ENCODE measurements around the gene PDE8B. TPM values are rescaled to one million over a fixed set of nuclear protein-coding genes. Genes with fewer than 3 reads are reported as not detected.

The PDE8B gene
- total RNA-seq, 4 donors from 2014 or later, result 0.16 to 1.3 (median 0.71) TPM; not detected in 1

GRCh38 chr5:77167695-77168121 lies 42.8 kb upstream of the PDE8B start:
- Histone ChIP-seq H3K4me3 (peak overlapping the region in 1 of 4 donors; percentile 30), H3K4me1 (peaks cover 16 to 22% of the 10 kb centered on the region in 2 donors), H3K36me3 (no peaks in the 10 kb centered on the region), H3K27ac (peak overlapping the region in 3 of 4 donors; percentile 16 to 70 (median 53)), H3K27me3 (no peaks in the 10 kb centered on the region), H3K9me3 (no peaks in the 10 kb centered on the region)
- in situ Hi-C loops (cut with MboI; ENCODE audit: low sequenced_read_pairs in 4 of 4), result no loop called here
- intact Hi-C loops (cut with DNase I; ENCODE audit: low total_unique reads), result no loop called here
- TF ChIP-seq POLR2A (IDR thresholded peaks at IDR 0.05) (no peak), CTCF (IDR thresholded peaks at IDR 0.05 in 4 of 5, conservative IDR thresholded peaks at IDR 0.05 in 1 of 5) (no peak)
- ATAC-seq, result peak; percentile 48 to 63
- DNase-seq, result no peak

GRCh38 chr5:77168161-77168878 lies 42.2 kb upstream of the PDE8B start:
- no peaks in the 10 kb centered on the region for H3K27me3 ChIP-seq
- ATAC-seq (peak; percentile 60 to 70), DNase-seq (peak; percentile 16 to 47)
- H3K36me3 ChIP-seq, result no peaks in the 10 kb centered on the region
- in situ Hi-C loops (cut with MboI; ENCODE audit: low sequenced_read_pairs in 4 of 4) (no loop called here), intact Hi-C loops (cut with DNase I; ENCODE audit: low total_unique reads) (no loop called here)
- TF ChIP-seq POLR2A (IDR thresholded peaks at IDR 0.05), result no peak
- TF ChIP-seq CTCF (IDR thresholded peaks at IDR 0.05 in 4 of 5, conservative IDR thresholded peaks at IDR 0.05 in 1 of 5), result no peak
- no peaks in the 10 kb centered on the region for H3K9me3 ChIP-seq
- peaks cover 16 to 22% of the 10 kb centered on the region in 2 donors for H3K4me1 ChIP-seq
- H3K4me3 ChIP-seq, result peak overlapping the region in 1 of 4 donors; percentile 30
- peak overlapping the region in 3 of 4 donors; percentile 16 to 70 (median 53) for H3K27ac ChIP-seq

GRCh38 chr5:77168879-77169244 lies 41.6 kb upstream of the PDE8B start:
- DNase-seq, result peak in 1 of 2 donors; percentile 21
- no peak for TF ChIP-seq POLR2A (IDR thresholded peaks at IDR 0.05)
- no peak for TF ChIP-seq CTCF (IDR thresholded peaks at IDR 0.05 in 4 of 5, conservative IDR thresholded peaks at IDR 0.05 in 1 of 5)
- no peak overlapping the region for H3K4me3 ChIP-seq
- in situ Hi-C loops (cut with MboI; ENCODE audit: low sequenced_read_pairs in 4 of 4) (no loop called here), intact Hi-C loops (cut with DNase I; ENCODE audit: low total_unique reads) (no loop called here)
- peaks cover 16 to 22% of the 10 kb centered on the region in 2 donors for H3K4me1 ChIP-seq
- no peaks in the 10 kb centered on the region for H3K36me3 ChIP-seq
- no peak overlapping the region for H3K27ac ChIP-seq
- no peaks in the 10 kb centered on the region for H3K9me3 ChIP-seq
- no peaks in the 10 kb centered on the region for H3K27me3 ChIP-seq
- ATAC-seq, result no peak

DNA sequence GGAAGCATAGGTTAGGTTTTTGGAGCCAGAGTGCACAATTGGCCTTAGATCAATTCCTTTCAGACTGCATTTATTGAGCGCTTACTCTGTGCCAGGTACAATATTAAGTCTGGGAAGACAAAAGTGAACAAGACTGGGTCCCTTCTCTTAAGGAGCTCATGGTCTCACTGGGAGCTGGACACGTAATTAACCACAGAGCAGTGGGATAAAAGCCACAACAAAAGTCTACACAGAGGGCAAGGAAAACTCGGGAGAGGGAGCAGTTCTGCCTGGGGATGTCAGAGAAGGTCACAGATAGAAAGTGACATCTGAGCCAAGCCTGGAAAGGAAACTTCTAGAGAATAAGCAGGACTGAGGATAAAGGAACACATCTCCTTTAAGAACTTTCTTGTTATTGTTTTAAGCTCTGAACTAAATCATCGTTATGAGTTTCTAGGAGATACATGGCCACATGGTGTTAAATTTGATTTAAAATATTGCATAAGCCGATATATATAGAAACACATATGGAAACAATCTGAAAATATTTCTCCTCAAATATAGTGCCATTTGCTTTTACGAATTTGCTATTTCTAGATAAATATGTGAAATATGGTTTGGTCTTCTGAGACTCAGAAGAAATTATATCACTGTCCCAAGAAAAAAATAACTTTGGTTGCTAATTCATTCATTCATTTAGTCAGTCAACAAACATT lies 40.1 kb upstream of the PDE8B start:
- no peak for DNase-seq
- H3K4me3 ChIP-seq, result no peak overlapping the region

More for the DNA sequence above, 40.1 kb upstream of the PDE8B start:
- no peak for ATAC-seq
- intact Hi-C loops (cut with DNase I; ENCODE audit: low total_unique reads), result no loop called here
- Histone ChIP-seq H3K36me3 (no peaks in the 10 kb centered on the region), H3K27ac (no peak overlapping the region), H3K4me1 (peaks cover 16 to 22% of the 10 kb centered on the region in 2 donors), H3K9me3 (no peaks in the 10 kb centered on the region), H3K27me3 (no peaks in the 10 kb centered on the region)
- TF ChIP-seq CTCF (IDR thresholded peaks at IDR 0.05 in 4 of 5, conservative IDR thresholded peaks at IDR 0.05 in 1 of 5) (no peak), POLR2A (IDR thresholded peaks at IDR 0.05) (no peak)
- in situ Hi-C loops (cut with MboI; ENCODE audit: low sequenced_read_pairs in 4 of 4), result no loop called here

Data from gastrocnemius medialis (tissue), 4 donors.